Measurements from ENCODE around the gene TFIP11. TPM values are rescaled to one million over a fixed set of nuclear protein-coding genes. Genes with fewer than 3 reads are reported as not detected.

The TFIP11 gene
- total RNA-seq, 1 experiment from 2014 or later, result 26.9 TPM

DNA sequence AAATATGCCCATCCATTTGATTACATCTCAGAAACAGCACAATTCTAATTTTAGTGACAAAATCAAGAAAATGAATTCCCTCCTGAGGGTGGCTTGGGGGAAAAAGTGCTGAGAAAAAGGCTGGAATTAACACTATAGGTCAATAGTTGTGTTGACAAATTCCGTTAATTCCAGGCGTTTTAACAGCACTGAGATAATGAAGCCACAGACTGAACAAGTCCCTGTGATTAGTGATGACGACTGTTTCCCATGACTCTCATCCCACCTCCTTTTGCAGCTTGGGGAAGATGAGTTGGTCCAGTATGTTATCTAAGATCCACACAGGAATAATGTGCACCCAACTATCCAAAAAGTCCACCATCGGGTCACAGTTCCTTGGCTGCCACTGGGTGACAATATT lies 15.8 kb downstream of the TFIP11 start (continued):
- TF ChIP-seq, protein P1, sequence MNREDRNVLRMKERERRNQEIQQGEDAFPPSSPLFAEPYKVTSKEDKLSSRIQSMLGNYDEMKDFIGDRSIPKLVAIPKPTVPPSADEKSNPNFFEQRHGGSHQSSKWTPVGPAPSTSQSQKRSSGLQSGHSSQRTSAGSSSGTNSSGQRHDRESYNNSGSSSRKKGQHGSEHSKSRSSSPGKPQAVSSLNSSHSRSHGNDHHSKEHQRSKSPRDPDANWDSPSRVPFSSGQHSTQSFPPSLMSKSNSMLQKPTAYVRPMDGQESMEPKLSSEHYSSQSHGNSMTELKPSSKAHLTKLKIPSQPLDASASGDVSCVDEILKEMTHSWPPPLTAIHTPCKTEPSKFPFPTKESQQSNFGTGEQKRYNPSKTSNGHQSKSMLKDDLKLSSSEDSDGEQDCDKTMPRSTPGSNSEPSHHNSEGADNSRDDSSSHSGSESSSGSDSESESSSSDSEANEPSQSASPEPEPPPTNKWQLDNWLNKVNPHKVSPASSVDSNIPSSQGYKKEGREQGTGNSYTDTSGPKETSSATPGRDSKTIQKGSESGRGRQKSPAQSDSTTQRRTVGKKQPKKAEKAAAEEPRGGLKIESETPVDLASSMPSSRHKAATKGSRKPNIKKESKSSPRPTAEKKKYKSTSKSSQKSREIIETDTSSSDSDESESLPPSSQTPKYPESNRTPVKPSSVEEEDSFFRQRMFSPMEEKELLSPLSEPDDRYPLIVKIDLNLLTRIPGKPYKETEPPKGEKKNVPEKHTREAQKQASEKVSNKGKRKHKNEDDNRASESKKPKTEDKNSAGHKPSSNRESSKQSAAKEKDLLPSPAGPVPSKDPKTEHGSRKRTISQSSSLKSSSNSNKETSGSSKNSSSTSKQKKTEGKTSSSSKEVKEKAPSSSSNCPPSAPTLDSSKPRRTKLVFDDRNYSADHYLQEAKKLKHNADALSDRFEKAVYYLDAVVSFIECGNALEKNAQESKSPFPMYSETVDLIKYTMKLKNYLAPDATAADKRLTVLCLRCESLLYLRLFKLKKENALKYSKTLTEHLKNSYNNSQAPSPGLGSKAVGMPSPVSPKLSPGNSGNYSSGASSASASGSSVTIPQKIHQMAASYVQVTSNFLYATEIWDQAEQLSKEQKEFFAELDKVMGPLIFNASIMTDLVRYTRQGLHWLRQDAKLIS (CRISPR knock-in tag; IDR thresholded peaks at IDR 0.05; ENCODE audit: borderline replicate concordance), result no peak
- TF ChIP-seq CREM (CRISPR knock-in tag; IDR thresholded peaks at IDR 0.05) (no peak), GRHL2 (CRISPR knock-in tag; IDR thresholded peaks at IDR 0.05; ENCODE audit: insufficient replicate concordance, severe bottlenecking) (no peak), TP53 (CRISPR knock-in tag; IDR thresholded peaks at IDR 0.05) (no peak), ZNF138 (CRISPR knock-in tag; conservative IDR thresholded peaks at IDR 0.05) (no peak), CREB1 (CRISPR knock-in tag; IDR thresholded peaks at IDR 0.05) (no peak), FOXK1 (CRISPR knock-in tag; IDR thresholded peaks at IDR 0.05) (no peak), HMGA2 (CRISPR knock-in tag; IDR thresholded peaks at IDR 0.05) (no peak)
- TF ChIP-seq, protein P2, sequence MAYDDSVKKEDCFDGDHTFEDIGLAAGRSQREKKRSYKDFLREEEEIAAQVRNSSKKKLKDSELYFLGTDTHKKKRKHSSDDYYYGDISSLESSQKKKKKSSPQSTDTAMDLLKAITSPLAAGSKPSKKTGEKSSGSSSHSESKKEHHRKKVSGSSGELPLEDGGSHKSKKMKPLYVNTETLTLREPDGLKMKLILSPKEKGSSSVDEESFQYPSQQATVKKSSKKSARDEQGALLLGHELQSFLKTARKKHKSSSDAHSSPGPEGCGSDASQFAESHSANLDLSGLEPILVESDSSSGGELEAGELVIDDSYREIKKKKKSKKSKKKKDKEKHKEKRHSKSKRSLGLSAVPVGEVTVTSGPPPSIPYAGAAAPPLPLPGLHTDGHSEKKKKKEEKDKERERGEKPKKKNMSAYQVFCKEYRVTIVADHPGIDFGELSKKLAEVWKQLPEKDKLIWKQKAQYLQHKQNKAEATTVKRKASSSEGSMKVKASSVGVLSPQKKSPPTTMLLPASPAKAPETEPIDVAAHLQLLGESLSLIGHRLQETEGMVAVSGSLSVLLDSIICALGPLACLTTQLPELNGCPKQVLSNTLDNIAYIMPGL (CRISPR knock-in tag; IDR thresholded peaks at IDR 0.05), result no peak
- TF ChIP-seq, protein P3, sequence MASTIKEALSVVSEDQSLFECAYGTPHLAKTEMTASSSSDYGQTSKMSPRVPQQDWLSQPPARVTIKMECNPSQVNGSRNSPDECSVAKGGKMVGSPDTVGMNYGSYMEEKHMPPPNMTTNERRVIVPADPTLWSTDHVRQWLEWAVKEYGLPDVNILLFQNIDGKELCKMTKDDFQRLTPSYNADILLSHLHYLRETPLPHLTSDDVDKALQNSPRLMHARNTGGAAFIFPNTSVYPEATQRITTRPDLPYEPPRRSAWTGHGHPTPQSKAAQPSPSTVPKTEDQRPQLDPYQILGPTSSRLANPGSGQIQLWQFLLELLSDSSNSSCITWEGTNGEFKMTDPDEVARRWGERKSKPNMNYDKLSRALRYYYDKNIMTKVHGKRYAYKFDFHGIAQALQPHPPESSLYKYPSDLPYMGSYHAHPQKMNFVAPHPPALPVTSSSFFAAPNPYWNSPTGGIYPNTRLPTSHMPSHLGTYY (CRISPR knock-in tag; IDR thresholded peaks at IDR 0.05), result no peak

DNA sequence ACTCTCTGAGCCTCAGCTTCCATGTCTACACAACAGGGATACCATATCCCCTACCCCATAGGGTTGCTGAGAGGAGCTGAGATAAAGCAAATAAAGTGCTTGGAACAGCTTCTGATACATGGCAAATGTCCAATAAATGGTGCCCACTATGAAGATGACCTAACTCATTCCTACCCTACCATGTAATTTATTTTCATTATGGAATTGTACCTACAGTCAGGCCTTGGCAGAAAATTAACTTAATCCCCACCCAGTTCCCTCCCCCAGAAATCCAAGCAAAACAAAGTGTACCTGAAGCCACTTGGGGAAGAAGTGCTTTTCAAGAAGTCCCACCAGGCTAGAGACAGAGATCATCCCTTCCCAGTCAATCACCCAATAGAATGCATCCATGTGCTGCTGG lies 17.8 kb downstream of the TFIP11 start:
- H3K4me1 Mint-ChIP-seq, result no peaks in the 10 kb centered on the region
- TF ChIP-seq ESRRA (CRISPR knock-in tag; IDR thresholded peaks at IDR 0.05; ENCODE audit: borderline replicate concordance) (no peak), ZNF232 (CRISPR knock-in tag; IDR thresholded peaks at IDR 0.05) (no peak), KAT7 (CRISPR knock-in tag; IDR thresholded peaks at IDR 0.05; ENCODE audit: borderline replicate concordance) (no peak)
- TF ChIP-seq, protein P4, sequence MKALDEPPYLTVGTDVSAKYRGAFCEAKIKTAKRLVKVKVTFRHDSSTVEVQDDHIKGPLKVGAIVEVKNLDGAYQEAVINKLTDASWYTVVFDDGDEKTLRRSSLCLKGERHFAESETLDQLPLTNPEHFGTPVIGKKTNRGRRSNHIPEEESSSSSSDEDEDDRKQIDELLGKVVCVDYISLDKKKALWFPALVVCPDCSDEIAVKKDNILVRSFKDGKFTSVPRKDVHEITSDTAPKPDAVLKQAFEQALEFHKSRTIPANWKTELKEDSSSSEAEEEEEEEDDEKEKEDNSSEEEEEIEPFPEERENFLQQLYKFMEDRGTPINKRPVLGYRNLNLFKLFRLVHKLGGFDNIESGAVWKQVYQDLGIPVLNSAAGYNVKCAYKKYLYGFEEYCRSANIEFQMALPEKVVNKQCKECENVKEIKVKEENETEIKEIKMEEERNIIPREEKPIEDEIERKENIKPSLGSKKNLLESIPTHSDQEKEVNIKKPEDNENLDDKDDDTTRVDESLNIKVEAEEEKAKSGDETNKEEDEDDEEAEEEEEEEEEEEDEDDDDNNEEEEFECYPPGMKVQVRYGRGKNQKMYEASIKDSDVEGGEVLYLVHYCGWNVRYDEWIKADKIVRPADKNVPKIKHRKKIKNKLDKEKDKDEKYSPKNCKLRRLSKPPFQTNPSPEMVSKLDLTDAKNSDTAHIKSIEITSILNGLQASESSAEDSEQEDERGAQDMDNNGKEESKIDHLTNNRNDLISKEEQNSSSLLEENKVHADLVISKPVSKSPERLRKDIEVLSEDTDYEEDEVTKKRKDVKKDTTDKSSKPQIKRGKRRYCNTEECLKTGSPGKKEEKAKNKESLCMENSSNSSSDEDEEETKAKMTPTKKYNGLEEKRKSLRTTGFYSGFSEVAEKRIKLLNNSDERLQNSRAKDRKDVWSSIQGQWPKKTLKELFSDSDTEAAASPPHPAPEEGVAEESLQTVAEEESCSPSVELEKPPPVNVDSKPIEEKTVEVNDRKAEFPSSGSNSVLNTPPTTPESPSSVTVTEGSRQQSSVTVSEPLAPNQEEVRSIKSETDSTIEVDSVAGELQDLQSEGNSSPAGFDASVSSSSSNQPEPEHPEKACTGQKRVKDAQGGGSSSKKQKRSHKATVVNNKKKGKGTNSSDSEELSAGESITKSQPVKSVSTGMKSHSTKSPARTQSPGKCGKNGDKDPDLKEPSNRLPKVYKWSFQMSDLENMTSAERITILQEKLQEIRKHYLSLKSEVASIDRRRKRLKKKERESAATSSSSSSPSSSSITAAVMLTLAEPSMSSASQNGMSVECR (CRISPR knock-in tag; IDR thresholded peaks at IDR 0.05; ENCODE audit: borderline replicate concordance), result no peak
- TF ChIP-seq, protein P5, sequence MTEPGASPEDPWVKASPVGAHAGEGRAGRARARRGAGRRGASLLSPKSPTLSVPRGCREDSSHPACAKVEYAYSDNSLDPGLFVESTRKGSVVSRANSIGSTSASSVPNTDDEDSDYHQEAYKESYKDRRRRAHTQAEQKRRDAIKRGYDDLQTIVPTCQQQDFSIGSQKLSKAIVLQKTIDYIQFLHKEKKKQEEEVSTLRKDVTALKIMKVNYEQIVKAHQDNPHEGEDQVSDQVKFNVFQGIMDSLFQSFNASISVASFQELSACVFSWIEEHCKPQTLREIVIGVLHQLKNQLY (CRISPR knock-in tag; IDR thresholded peaks at IDR 0.05), result no peak
- TF ChIP-seq, protein P6, sequence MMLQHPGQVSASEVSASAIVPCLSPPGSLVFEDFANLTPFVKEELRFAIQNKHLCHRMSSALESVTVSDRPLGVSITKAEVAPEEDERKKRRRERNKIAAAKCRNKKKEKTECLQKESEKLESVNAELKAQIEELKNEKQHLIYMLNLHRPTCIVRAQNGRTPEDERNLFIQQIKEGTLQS (CRISPR knock-in tag; conservative IDR thresholded peaks at IDR 0.05), result no peak
- TF ChIP-seq, protein P7, sequence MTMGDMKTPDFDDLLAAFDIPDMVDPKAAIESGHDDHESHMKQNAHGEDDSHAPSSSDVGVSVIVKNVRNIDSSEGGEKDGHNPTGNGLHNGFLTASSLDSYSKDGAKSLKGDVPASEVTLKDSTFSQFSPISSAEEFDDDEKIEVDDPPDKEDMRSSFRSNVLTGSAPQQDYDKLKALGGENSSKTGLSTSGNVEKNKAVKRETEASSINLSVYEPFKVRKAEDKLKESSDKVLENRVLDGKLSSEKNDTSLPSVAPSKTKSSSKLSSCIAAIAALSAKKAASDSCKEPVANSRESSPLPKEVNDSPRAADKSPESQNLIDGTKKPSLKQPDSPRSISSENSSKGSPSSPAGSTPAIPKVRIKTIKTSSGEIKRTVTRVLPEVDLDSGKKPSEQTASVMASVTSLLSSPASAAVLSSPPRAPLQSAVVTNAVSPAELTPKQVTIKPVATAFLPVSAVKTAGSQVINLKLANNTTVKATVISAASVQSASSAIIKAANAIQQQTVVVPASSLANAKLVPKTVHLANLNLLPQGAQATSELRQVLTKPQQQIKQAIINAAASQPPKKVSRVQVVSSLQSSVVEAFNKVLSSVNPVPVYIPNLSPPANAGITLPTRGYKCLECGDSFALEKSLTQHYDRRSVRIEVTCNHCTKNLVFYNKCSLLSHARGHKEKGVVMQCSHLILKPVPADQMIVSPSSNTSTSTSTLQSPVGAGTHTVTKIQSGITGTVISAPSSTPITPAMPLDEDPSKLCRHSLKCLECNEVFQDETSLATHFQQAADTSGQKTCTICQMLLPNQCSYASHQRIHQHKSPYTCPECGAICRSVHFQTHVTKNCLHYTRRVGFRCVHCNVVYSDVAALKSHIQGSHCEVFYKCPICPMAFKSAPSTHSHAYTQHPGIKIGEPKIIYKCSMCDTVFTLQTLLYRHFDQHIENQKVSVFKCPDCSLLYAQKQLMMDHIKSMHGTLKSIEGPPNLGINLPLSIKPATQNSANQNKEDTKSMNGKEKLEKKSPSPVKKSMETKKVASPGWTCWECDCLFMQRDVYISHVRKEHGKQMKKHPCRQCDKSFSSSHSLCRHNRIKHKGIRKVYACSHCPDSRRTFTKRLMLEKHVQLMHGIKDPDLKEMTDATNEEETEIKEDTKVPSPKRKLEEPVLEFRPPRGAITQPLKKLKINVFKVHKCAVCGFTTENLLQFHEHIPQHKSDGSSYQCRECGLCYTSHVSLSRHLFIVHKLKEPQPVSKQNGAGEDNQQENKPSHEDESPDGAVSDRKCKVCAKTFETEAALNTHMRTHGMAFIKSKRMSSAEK (CRISPR knock-in tag; IDR thresholded peaks at IDR 0.05; ENCODE audit: borderline replicate concordance), result no peak
- TF ChIP-seq, protein P8, sequence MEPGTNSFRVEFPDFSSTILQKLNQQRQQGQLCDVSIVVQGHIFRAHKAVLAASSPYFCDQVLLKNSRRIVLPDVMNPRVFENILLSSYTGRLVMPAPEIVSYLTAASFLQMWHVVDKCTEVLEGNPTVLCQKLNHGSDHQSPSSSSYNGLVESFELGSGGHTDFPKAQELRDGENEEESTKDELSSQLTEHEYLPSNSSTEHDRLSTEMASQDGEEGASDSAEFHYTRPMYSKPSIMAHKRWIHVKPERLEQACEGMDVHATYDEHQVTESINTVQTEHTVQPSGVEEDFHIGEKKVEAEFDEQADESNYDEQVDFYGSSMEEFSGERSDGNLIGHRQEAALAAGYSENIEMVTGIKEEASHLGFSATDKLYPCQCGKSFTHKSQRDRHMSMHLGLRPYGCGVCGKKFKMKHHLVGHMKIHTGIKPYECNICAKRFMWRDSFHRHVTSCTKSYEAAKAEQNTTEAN (CRISPR knock-in tag; IDR thresholded peaks at IDR 0.05), result no peak
- POLR2A ChIA-PET, result interaction anchor here (0.6 to 1.0 kb wide), 2 partner anchors 11 to 33 kb away, joined by 3 to 4 read pairs; partner anchors contain the start of genes HPS4 and SRRD
- peaks cover 83% of the 10 kb centered on the region for H3K36me3 Mint-ChIP-seq
- no peaks in the 10 kb centered on the region for H3K9me3 Mint-ChIP-seq
- no peak overlapping the region; the same call in 1 of the 2 replicates for H3K27ac Mint-ChIP-seq
- DNase-seq (ENCODE audit: low spot score) (no peak), ATAC-seq (no peak)
- CTCF ChIA-PET, result interaction anchor here (2.1 kb wide), 1 partner anchor 171 kb away, joined by 4 read pairs; no protein-coding TSS in a partner anchor
- H3K27me3 Mint-ChIP-seq (ENCODE audit: low read depth), result no peaks in the 10 kb centered on the region
- no peak overlapping the region for H3K4me3 Mint-ChIP-seq
